GM19467 (cell line): ENCODE measurements around the gene RNF167.
A peak's percentile ranks its signal among the peaks of the same experiment; 100 is the strongest.

ENCODE experiments used
- ATAC-seq: cut with Tn5 transposase; IDR thresholded peaks from one replicate; pipeline ENCODE4 v1.9.1; 2021; ENCODE audit warnings: mild to moderate bottlenecking, moderate library complexity; ENCODE audit not compliant: unreplicated experiment

The RNF167 gene

DNA sequence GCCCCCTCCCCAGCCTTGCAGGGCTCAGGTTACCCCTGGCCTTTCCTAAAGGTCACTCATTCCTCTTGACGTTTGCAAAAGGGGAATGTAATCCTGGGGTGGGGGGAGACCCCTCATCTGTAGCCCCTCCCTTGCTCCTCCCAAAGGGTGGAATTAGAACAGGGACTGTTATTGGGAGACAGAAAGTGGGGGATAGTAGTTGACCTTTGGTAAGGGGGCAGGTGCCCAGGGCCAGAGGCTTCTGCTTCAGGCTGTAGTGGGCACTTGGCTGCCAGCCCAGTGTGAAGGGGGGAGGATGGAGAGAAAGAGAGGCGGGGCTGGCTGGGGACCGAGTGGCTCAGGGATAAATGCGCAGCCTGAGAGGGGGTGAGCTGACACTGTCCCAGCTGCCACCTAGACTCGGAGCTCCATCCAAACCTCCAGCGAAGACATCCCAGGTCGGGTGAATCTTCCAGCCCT is 10.7 kb downstream of the RNF167 start, which contains the start of gene ENO3:
Gene ENO3 (plus strand): TSS at position 374 of the 459 bp plus-strand sequence. CDS start 711 bp downstream, outside the sequence.
- ATAC-seq: no peak

DNA sequence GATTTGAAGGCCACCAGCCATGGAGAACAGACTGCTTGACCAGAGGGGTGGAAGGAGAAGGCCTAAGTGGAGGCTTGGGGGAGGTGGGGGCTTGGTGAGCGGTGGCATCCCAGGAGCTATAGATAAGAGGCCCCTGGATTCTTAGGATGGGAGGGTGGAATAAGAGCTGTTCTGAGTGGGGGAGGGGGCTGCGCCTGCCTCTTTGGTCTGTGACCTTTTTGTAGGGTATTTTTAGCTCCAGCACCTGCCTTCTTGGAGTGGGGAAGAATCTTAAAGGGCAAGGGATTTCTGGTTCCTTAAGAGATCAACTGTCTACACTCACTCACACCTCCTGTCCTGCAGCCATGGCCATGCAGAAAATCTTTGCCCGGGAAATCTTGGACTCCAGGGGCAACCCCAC is 11.4 kb downstream of the RNF167 start:
- ATAC-seq: no peak

DNA sequence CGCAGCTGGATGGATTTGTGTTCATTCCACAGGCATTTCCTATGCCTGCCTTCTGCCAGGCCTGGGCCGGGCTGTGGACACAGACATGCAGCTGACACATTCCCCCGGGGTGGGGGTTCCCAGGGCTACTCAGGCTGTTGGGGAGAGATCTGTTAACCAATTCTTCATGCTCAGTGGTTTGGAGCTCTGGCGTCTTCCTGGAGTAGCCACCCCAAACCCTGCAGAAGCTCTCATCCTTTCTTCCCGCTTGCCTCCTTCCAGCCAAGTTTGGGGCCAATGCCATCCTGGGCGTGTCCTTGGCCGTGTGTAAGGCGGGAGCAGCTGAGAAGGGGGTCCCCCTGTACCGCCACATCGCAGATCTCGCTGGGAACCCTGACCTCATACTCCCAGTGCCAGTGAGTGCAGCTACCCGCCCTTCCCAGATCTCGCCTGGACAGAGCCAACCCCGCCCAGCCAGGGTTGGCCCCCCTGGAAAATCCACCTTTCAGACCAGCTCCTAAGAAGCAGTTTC is 13.4 kb downstream of the RNF167 start:
- ATAC-seq: no peak

DNA sequence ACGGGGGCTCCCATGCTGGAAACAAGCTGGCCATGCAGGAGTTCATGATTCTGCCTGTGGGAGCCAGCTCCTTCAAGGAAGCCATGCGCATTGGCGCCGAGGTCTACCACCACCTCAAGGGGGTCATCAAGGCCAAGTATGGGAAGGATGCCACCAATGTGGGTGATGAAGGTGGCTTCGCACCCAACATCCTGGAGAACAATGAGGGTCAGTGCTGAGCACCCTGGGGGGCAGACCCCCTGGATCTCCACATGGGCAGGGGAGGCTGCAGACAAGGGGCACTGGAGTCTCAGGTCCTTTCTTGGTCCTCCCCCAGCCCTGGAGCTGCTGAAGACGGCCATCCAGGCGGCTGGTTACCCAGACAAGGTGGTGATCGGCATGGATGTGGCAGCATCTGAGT is 15.0 kb downstream of the RNF167 start:
- no peak for ATAC-seq

DNA sequence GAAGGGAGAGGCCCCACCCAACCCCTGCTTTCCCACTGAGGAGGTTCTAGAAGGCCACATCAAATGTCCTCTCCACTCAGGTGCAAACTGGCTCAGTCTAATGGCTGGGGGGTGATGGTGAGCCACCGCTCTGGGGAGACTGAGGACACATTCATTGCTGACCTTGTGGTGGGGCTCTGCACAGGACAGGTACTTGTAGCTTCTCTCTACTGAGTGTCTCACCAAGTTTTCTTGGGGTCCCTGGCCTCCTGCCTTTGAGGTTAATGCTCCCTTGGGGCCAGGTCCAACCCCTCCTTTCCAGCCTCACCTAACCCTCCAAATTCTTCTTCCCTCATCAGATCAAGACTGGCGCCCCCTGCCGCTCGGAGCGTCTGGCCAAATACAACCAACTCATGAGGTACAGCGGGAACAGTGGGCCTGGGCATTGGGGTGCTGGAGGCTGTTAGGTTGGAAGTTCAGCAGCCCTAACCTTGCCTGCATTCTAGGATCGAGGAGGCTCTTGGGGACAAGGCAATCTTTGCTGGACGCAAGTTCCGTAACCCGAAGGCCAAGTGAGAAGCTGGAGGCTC is 16.5 kb downstream of the RNF167 start:
- ATAC-seq: no peak

DNA sequence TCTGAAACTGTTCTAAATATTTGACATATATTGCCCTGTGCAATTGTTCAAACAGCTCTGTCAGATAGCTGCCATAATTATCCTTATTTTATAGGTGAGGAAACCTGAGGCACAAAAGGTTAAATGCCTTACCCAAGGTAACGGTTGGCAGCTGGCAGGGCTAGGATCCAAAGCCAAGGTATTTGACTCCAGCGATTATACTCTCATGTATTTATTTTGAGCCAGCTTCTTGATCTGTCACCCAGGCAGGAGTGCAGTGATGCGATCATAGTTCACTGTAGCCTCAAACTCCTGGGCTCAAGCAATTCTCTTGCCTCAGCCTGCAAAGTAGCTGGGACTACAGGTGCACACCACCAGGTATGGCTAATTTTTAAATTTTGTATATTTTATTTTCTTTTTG is 18.0 kb downstream of the RNF167 start:
- ATAC-seq: no peak

DNA sequence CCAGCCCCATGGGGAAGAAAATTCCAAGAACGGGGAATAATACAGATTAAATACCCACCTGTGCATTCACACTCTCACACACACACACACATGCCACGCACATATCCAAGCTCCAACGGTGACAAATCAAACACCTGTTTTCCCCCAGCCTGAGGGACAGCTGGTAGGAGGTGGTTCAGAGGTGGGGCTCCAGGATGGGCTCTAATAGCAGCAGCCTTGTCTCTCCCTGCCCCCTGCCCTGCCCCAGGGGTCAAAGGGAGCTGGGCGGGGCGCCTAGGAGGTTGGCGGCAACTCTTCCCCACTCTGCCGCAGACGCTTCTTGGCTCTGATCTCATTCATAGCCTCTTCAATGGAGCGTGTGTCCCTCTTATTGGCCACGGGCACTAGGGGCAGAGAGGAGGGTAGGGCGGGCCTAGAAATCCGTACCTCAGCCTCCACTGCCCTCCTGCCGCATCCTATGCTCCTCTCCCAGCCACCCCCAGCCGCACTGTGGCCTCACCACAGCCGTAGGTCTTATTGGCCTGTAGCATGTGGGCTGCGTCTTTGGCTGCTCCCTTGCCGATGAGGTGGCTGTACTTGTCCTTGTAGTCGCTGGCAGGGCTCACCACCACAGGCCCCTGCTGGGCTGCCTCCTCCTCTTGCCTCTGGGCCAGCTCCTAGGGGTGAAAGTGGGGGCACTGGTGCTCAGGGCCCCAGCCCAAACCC is 19.3 kb downstream of the RNF167 start:
- ATAC-seq: no peak

DNA sequence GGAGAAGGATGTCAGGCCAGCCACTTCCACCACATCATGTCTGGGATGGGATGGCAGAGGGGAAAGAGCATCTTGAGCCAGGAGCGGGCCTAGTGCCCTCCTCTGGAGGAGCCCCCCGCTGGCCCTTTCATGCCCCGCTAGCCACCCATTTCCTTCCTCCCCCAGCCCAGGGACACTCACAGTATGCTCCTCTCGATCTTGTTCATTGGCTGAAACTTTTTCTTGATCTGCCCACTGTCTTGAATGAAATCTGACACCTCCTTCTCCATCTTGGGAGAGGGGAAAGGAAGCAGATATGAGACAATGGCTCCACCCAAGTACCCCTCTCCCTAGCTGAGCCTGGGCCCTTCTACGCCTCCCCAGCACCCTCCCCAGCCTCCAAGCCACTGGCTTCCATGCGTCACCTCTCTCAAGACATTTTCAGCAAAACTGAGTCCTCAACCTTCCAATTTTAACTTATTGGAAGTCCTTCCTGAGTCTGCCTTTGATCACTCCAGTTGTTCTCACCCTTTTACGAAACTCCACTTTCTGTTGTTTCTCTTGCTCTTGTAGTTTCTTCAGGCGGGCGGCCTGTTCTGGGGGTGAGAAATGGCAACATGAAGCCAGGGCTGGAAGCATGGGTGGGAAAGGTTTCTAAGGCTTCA is 20.3 kb downstream of the RNF167 start:
- no peak for ATAC-seq

DNA sequence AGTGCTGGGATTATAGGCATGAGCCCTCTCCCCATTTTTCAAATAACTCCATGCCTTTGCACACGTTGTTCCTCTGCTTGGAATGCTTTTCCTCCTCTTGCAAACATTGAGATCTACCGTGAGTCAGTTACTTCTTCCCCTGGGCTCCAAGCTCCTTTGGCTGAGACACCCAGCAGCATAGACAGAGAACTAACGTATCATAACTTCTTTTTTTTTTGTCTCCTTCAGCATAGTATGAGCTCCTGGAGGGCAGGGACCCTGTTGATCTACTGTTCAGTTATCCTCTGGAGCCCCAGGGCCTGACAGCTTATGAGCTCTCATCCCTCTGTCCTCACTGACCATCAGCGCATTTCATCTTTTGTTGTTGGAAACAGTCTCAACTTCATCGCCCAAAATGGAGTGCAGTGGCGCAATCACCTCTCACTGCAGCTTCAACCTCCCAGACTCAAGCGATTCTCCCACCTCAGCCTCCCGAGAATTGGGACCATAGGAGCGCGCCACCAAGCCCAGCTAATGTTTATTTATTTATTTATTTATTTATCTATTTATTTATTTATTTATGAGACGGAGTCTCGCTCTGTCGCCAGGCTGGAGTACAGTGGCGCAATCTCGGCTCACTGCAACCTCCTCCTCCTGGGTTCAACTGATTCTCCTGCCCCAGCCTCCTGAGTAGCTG is 25.4 kb downstream of the RNF167 start:
- no peak for ATAC-seq

DNA sequence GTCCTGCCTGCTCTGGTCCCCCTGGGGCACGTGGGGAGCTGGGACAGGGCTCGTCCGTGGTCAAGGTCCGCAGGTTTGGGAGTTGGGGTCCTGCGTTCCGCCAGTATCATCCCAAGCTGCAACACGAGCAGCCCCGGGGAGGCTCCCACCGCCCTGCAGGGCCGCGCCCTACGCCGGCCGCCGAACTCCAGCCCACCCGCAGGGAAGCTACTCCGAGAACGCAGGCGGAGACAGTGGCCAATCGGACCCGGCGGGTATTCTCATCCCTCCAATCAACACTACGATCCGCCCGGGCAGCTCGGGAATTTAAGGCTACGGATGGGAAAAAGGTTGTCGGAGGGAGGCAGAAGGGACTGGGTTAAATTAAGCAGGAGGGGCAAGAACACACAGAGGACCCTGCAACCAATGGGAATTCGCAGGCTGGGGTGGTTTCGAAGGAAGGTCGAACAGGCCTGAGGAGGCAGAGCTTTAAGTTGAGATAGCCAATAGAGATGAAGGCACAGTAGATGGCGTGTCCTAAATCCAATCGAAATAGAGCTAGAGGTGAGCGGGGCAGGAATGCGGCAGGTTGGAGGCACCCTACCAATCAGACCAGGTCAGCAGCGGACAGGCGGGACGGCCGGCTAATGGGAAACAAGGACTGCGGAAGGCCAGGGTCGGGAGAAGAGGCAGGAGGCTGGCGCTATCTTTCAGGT is 26.9 kb downstream of the RNF167 start:
- ATAC-seq: peak; percentile 82

DNA sequence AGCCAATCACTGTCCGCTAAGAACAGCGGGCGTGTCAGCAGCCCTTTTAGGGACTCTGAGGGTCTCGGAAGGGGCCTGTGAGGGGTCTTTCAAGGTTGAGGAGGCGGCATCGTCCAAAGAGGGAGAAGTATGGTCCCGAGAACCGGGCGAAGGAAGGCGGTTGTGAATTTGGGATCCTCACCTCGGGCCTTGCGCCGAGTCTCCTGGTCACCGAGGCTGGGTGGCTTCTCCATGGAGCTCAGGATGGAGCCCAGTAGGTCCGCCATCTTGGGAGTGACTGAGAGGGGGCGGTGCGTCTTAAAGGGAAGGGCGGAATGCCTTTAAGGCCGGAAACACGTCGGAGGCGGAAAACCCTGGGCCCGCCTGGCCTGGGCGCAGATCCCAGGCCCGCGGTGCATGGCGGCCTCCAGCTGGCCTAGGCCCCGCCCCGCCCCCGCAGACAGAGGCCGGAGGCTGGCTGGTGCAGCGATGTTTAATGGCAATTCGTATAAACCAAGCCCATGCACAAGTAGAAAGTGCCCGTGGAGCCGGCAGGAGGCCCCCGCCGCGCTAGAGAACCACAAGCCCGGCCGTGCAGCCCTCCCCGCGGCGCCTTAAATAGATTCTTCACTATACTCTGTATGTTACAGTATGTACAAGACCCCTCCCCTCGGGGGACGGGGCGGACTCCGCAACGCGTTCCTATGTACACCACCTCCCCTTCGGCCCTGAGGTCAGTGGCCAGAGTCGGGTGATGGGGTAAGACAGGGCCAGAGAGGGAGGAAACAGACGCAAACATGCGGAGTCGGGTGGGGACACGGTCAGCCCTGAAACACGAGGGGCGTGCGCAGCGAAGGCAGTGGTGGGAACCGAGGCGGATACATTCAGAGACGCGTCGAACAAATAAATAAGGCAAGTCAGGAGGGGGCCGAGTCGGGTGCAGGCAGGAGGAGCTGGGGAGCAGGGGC is 27.7 kb downstream of the RNF167 start, which contains the start of gene SPAG7:
Gene SPAG7 (minus strand): TSS at position 279 of the 947 bp plus-strand sequence. CDS start 13 bp downstream, at position 266.
- ATAC-seq: peak; percentile 52

DNA sequence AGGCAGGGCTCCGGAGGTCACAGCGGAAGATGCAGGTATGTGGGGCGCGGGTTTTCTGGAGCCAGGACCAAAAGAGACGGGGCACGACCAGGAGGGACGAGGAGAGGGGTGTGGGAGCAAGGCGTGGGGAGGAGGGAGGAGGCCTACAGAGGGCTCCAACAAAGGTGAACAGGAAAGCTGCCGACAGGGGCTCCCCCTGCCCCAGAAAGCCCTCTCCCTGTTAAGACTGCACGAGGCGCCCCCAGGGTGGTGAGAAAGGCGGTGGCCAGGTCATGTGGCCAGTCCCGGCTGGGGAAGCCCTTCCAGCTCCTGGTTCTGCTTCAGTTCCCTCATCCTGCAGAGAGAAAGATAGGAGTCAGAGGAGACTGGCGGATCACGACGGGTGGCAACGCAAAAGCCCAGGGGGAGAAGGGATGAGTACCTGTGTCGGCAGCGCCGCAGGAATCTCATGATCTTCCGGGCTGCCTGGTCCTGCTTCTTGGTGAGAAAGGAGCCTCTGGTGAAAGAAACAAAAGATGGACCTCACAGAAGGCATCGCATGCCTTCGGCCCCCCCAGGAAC is 28.5 kb downstream of the RNF167 start:
- no peak for ATAC-seq

DNA sequence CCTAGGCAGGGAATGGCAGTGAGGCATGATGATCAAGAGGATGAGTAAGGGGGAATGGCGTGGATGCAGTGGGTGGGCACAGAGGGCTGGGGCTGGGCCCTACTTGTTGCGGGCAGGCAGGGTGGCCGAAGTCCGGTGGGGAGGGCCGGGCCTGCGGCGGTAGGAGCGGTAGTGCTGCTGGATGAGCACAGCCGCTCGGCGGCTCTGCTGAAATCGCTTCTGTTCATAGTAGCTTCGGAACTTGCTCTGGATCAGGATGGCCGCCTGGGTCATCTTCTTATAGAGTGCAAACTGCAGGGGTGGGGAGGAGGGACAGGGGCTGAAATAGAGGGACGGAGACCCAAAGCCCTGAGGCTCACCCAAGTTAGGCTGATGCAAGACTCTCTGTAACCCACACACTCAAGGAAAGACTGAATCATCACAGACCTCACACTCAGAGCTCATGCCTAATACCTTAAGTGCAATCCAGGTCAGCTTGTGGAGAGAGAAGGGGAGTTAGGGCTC is 29.0 kb downstream of the RNF167 start:
- ATAC-seq: no peak

DNA sequence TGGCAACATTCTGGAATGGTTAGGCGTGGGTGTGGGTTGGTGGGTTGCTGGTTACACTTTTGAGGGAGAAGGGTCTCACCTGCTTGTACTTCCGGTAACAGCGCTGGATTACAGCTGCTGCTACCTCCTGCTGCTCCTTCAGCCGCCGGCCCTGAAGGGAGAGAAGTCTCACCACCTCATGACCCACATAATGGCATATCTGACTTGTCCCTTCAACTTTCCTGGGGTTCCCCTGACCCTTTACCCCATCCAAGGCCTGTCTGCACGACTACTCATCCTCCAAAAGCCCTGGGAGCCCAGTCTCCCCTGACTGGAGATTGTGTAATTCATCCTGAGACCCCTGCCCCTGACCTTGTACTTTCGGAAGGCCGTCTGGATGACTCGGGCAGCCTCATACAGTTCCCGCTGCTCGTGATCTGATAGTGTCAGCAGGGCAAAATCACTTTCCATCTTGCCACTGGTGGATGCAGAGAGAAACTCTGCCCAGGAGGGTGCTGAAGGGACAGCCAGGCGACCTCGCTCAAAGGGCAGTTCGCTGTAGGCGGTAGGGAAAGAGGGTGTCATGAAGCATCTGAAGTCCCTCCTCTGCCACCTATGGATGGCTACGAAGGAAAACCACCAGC is 29.6 kb downstream of the RNF167 start:
- no peak for ATAC-seq

DNA sequence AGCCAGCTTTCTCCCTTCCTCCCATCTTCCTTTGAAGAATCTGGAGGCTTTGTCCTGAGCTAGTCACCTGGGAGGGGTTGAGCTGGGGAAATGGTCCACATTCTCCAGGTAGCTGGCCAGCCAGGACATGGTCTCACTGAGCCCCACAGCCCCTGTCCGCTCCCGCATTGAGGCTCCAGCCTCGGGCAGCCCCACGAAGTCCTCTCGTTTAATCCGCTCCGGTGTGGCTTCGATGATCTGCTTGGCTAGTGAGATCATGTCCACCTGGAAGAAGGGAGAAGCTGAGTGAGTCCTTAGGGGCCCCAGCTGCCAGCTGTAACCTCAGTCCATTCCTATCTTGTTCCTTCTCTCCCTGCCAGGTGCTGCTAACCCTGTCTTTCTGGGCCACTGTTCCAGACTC is 30.2 kb downstream of the RNF167 start:
- no peak for ATAC-seq

DNA sequence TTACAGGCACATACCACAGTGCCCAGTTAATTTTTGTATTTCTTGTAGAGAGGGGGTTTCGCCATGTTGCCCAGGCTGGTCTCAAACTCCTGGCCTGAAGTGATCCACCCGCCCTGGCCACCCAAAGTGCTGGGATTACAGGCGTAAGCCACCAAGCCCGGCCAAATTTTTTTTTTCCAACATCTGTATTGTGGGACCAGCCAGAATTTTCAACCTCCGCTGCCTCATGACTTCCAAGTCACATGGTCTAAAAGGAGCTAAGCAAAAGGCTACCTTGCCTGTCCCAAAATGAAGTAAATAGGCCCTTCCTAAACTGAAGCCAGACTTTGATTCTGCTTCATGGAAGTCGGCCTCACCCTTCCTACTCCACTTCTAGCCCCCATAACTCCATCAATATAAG is 31.8 kb downstream of the RNF167 start:
- ATAC-seq: no peak

DNA sequence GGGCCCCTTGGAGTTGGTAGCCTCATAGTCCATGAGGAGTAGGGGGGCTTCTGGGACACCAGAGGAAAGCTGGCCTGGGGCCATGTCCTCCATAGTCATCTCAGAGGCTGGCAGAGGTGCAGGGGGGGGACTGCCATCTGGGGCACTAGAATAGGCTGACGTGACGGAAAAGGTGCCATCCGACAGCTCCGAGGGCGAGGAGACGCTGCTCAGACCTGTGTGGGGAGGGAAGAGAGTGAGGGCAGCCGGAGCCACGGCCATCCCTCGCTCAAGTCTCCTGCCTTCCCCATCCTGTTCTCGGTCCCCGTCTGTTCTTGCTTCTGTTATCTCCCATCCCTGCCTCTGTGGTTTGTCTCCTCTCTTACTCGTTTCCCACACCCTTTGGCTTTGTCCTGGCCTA is 32.3 kb downstream of the RNF167 start:
- ATAC-seq: no peak

DNA sequence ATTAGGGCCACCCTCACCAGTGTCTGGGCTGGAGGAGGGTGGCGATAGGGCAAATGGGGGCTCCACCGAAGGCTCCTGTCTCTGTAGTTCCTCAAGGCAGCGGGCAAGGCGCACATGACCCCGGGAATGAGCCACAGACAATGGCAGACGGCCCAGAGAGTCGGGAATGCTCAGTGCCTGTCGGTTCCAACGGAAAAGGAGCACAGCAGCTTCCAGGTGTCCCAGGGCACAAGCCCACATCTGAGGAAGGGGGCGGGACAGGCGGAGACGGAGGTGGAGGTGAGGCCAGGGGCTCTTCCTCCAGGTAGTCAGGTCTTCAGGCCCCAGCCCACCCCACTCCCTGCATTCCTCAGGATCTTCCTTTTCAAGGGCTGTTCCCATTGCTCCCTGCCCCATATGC is 32.7 kb downstream of the RNF167 start:
- ATAC-seq: no peak
